Spleen (tissue), 11 donors: ENCODE measurements around the gene MREG. TPM values are rescaled to one million over a fixed set of nuclear protein-coding genes. Genes with fewer than 3 reads are reported as not detected.

ENCODE experiments used
- DNase-seq: peaks from one replicate; pipeline ENCODE4 v3.0.0-alpha.2; 2020
- H3K27ac ChIP-seq, 8 donors: fragments of 200-600 bp; sonication (generic) in 7 of 8; 1 replicate in 4 of 8; 2 replicates in 4 of 8; pipeline versions ENCODE4 v1.5.0 to v1.8.0; 2016 to 2021; ENCODE audit warnings: inconsistent platforms in 4 of 8, mild to moderate bottlenecking in 4 of 8, moderate library complexity in 1 of 8
- H3K27me3 ChIP-seq, 7 donors: fragments of 200-600 bp; sonication (generic) in 6 of 7; replicated peaks in 1 of 7; 1 replicate in 4 of 7; 2 replicates in 3 of 7; pipeline versions ENCODE4 v1.5.0 to v1.8.0; 2016 to 2021; ENCODE audit warnings: inconsistent platforms in 3 of 7, mild to moderate bottlenecking in 1 of 7
- H3K36me3 ChIP-seq, 6 donors: fragments of 200-600 bp; sonication (generic) in 5 of 6; 1 replicate in 4 of 6; 2 replicates in 2 of 6; pipeline versions ENCODE4 v1.5.0 to v1.8.0; 2016 to 2021; ENCODE audit warnings: inconsistent platforms in 2 of 6
- H3K4me1 ChIP-seq, 6 donors: fragments of 200-600 bp; sonication (generic) in 5 of 6; 1 replicate in 3 of 6; 2 replicates in 3 of 6; pipeline versions ENCODE4 v1.5.0 to v1.8.0; 2016 to 2021; ENCODE audit warnings: inconsistent platforms in 3 of 6
- H3K4me3 ChIP-seq, 8 donors: fragments of 200-600 bp; sonication (generic) in 7 of 8; 1 replicate in 4 of 8; 2 replicates in 4 of 8; pipeline versions ENCODE4 v1.5.0 to v1.8.0; 2016 to 2021; ENCODE audit warnings: inconsistent platforms in 4 of 8, mild to moderate bottlenecking in 4 of 8, moderate library complexity in 2 of 8
- H3K9me3 ChIP-seq, 8 donors: fragments of 200-600 bp; sonication (generic) in 7 of 8; 1 replicate in 4 of 8; 2 replicates in 4 of 8; pipeline versions ENCODE4 v1.5.0 to v1.8.0; 2016 to 2021; ENCODE audit warnings: inconsistent platforms in 4 of 8
- CTCF ChIP-seq, 11 experiments: fragments of 200-600 bp in 7 of 11; fragments of 450-650 bp in 4 of 11; sonication (generic) in 4 of 11; IDR thresholded peaks in 8 of 11; conservative IDR thresholded peaks in 3 of 11; 1 replicate in 7 of 11; 2 replicates in 4 of 11; pipeline versions ENCODE4 v1.4.0 to v1.8.0; 2016 to 2021; ENCODE audit warnings: antibody characterized with exemption in 11 of 11, inconsistent platforms in 4 of 11, mild to moderate bottlenecking in 1 of 11
- POLR2A ChIP-seq, 3 donors: fragments of 450-650 bp; IDR thresholded peaks; one replicate each; pipeline ENCODE4 v1.5.1; 2017; ENCODE audit warnings: antibody characterized with exemption in 3 of 3, mild to moderate bottlenecking in 1 of 3
- POLR2AphosphoS5 ChIP-seq, 3 donors: sonication (generic); formaldehyde crosslinking; IDR thresholded peaks; one replicate each; pipeline ENCODE4 v1.5.1; 2017; ENCODE audit warnings: antibody characterized with exemption in 3 of 3
- WGBS, 5 donors: extraction: QIAGEN DNeasy Blood & Tissue Kit in 3 of 5; methylation state at CpG; one replicate each; pipeline versions ENCODE4 v1.1.5 to v1.1.7; 2013 to 2018; 5-methylcytosine and 5-hydroxymethylcytosine counted together
- intact Hi-C: fragments of 100-400 bp; cut with DNase I; formaldehyde crosslinking; loops from one replicate; pipeline ENCODE4 v1.15.0; 2023; ENCODE audit warnings: low total_unique reads
- polyA plus RNA-seq, 3 donors: library from polyadenylated mRNA; stranded (reverse); fragments of 200-250 nt; gene quantifications; one replicate each; pipeline ENCODE4 v1.2.1, GENCODE V29; 2013
- total RNA-seq, 7 donors: library from RNA; depleted of rRNA in 3 of 7; stranded (reverse); fragments of >200 nt in 3 of 7; fragmentation: NEBNext Ultra II Directional in 4 of 7; extraction: Animal tissue kit (Norgen Biotek cat#: 25700) in 4 of 7; gene quantifications; one replicate each; pipeline versions ENCODE4 v1.1.0 to v1.2.1, GENCODE V29; 2016 to 2021
- donor health status: healthy with polysubstance abuse.
- donor health status: DM: no; HTN: no; CAD: no; lungs with moderate emphysema.
- donor health status: DM: no; HTN: no; CAD: no.
- donor health status: Bipolar disorder and iron deficiency.
- donor health status: healthy.
- donor health status: DM: no; HTN: no; CAD: no.
- donor health status: DM: yes; HTN: yes; CAD: no.

Gene MREG
- total and polyA plus RNA-seq, 10 donors: 4.5 to 8.3 (median 6.6) TPM

GRCh38 chr2:216041438-216041837 is 28.1 kb upstream of the MREG start:
- Histone ChIP-seq H3K4me3 (no peak overlapping the region), H3K36me3 (peaks cover 2 to 98% (median 18%) of the 10 kb centered on the region in 6 donors), H3K4me1 (no peaks in the 10 kb centered on the region), H3K27me3 (no peaks in the 10 kb centered on the region), H3K9me3 (no peaks in the 10 kb centered on the region), H3K27ac (no peak overlapping the region)
- WGBS, 5 donors: 95 to 100% (median 97%) methylated on average over 2 of the region's 2 CpGs
- DNase-seq: no peak
- TF ChIP-seq CTCF (IDR thresholded peaks at IDR 0.05 in 8 of 11, conservative IDR thresholded peaks at IDR 0.05 in 3 of 11) (no peak), POLR2A (IDR thresholded peaks at IDR 0.05) (no peak), POLR2AphosphoS5 (IDR thresholded peaks at IDR 0.05) (no peak)
- intact Hi-C loops: no loop called here

GRCh38 chr2:216039918-216040317 is 26.6 kb upstream of the MREG start:
- Histone ChIP-seq H3K4me1 (no peaks in the 10 kb centered on the region), H3K27ac (no peak overlapping the region), H3K9me3 (no peaks in the 10 kb centered on the region), H3K27me3 (no peaks in the 10 kb centered on the region), H3K4me3 (no peak overlapping the region), H3K36me3 (peaks cover 2 to 99% (median 16%) of the 10 kb centered on the region in 6 donors)
- intact Hi-C loops: loop anchor here (10.0 kb wide), 1 partner anchor 625 kb away; no protein-coding TSS in a partner anchor
- no peak for TF ChIP-seq POLR2A (IDR thresholded peaks at IDR 0.05)
- no peak for TF ChIP-seq POLR2AphosphoS5 (IDR thresholded peaks at IDR 0.05)
- TF ChIP-seq CTCF (IDR thresholded peaks at IDR 0.05 in 8 of 11, conservative IDR thresholded peaks at IDR 0.05 in 3 of 11): no peak
- no peak for DNase-seq
- WGBS, 5 donors: 91 to 97% (median 95%) methylated on average over 3 of the region's 3 CpGs

GRCh38 chr2:216034065-216034464 is 20.7 kb upstream of the MREG start:
- peaks cover 0 to 65% (median 4%) of the 10 kb centered on the region in 6 donors for H3K36me3 ChIP-seq
- H3K4me3 ChIP-seq: no peak overlapping the region
- H3K27me3 ChIP-seq: no peaks in the 10 kb centered on the region
- DNase-seq: peak; percentile 83
- TF ChIP-seq CTCF (IDR thresholded peaks at IDR 0.05 in 8 of 11, conservative IDR thresholded peaks at IDR 0.05 in 3 of 11) (peak; percentile 57 to 97 (median 91)), POLR2A (IDR thresholded peaks at IDR 0.05) (no peak), POLR2AphosphoS5 (IDR thresholded peaks at IDR 0.05) (peak in 1 of 3 donors; percentile 38)
- H3K9me3 ChIP-seq: no peaks in the 10 kb centered on the region
- H3K4me1 ChIP-seq: peaks cover 0 to 19% (median 6%) of the 10 kb centered on the region in 6 donors
- 54 to 86% (median 79%) methylated on average over 1 of the region's 1 CpG for WGBS, 5 donors
- no peak overlapping the region for H3K27ac ChIP-seq
- intact Hi-C loops: loop anchor here (10.0 kb wide), 1 partner anchor 631 kb away; no protein-coding TSS in a partner anchor

GRCh38 chr2:216033403-216033802 is 20.1 kb upstream of the MREG start:
- TF ChIP-seq POLR2AphosphoS5 (IDR thresholded peaks at IDR 0.05): no peak
- Histone ChIP-seq H3K27me3 (no peaks in the 10 kb centered on the region), H3K4me1 (peaks cover 0 to 19% (median 6%) of the 10 kb centered on the region in 6 donors), H3K36me3 (peaks cover 0 to 63% (median 3%) of the 10 kb centered on the region in 6 donors), H3K9me3 (no peaks in the 10 kb centered on the region), H3K4me3 (no peak overlapping the region), H3K27ac (no peak overlapping the region)
- intact Hi-C loops: loop anchor here (10.0 kb wide), 1 partner anchor 631 kb away; no protein-coding TSS in a partner anchor
- 78 to 94% (median 85%) methylated on average over 3 of the region's 3 CpGs for WGBS, 5 donors
- DNase-seq: no peak
